SK-N-DZ (cell line): ENCODE results near the gene ICAM3. TPM values are rescaled to one million over a fixed set of nuclear protein-coding genes. Genes with fewer than 3 reads are reported as not detected.
"Not testable (repeated sequence)": the region's sequence is repeated elsewhere in the genome, so short reads cannot be mapped to it uniquely, and the experiment has no call there.

Source experiments
- DNase-seq: peaks from one replicate; pipeline ENCODE4 v3.0.0-alpha.2; 2015; ENCODE audit warnings: low spot score
- polyA plus RNA-seq, 2 experiments: library from polyadenylated mRNA; depleted of rRNA; stranded (reverse); fragments of >200 nt; gene quantifications; 2 replicates each; pipeline ENCODE4 v1.2.3, GENCODE V29; 2014

Gene ICAM3
- 1.0 and 1.8 TPM in 2 replicates for polyA plus RNA-seq (2014; cell fraction: cytosol; rRNA removed)
- 0.84 and 3.6 TPM in 2 replicates for polyA plus RNA-seq (2014; cell fraction: nucleus; rRNA removed)

GRCh38 chr19:10339380-10339960 lies at the start of gene ICAM3:
Gene ICAM3, minus strand, starts transcription at chr19:10339624. Its CDS starts 10 bp downstream, at chr19:10339614.
- DNase-seq = no peak

- DNase-seq = peak; percentile 75
These were observed 49.5 kb upstream of the ICAM3 start for GRCh38 chr19:10388957-10389356.

GRCh38 chr19:10384580-10384979 lies 45.2 kb upstream of the ICAM3 start:
- no peak for DNase-seq

- DNase-seq = not testable (repeated sequence)
These were observed 43.7 kb upstream of the ICAM3 start for GRCh38 chr19:10383223-10383499.

- DNase-seq = peak; percentile 99
These were observed 41.1 kb upstream of the ICAM3 start, which contains the start of gene TYK2 for GRCh38 chr19:10380313-10381102. Gene TYK2, minus strand, starts transcription at chr19:10380572. Its CDS starts 2,166 bp downstream, at chr19:10378406.

GRCh38 chr19:10379880-10380312 lies 40.5 kb upstream of the ICAM3 start:
- DNase-seq = no peak

GRCh38 chr19:10378124-10378523 lies 38.7 kb upstream of the ICAM3 start:
- DNase-seq = no peak

GRCh38 chr19:10377140-10377640 lies 37.8 kb upstream of the ICAM3 start:
- DNase-seq = not testable (repeated sequence)

- no peak for DNase-seq
These were observed 35.5 kb upstream of the ICAM3 start for GRCh38 chr19:10374931-10375330.

GRCh38 chr19:10372690-10373089 lies 33.3 kb upstream of the ICAM3 start:
- DNase-seq = no peak

GRCh38 chr19:10368101-10368803 lies 28.8 kb upstream of the ICAM3 start:
- no peak for DNase-seq

GRCh38 chr19:10366950-10367512 lies 27.6 kb upstream of the ICAM3 start:
- DNase-seq = not testable (repeated sequence)

GRCh38 chr19:10365518-10365917 lies 26.1 kb upstream of the ICAM3 start:
- no peak for DNase-seq

- DNase-seq = no peak
These were observed 25.2 kb upstream of the ICAM3 start for GRCh38 chr19:10364644-10365043.

- DNase-seq = no peak
These were observed 24.4 kb upstream of the ICAM3 start for GRCh38 chr19:10363789-10364281.

- DNase-seq = no peak
These were observed 22.8 kb upstream of the ICAM3 start for GRCh38 chr19:10362259-10362658.

- no peak for DNase-seq
These were observed 22.2 kb upstream of the ICAM3 start for GRCh38 chr19:10361569-10362011.

- no peak for DNase-seq
These were observed 17.0 kb upstream of the ICAM3 start for GRCh38 chr19:10356431-10356830.

GRCh38 chr19:10353793-10354391 lies 14.5 kb upstream of the ICAM3 start:
- peak; percentile 39 for DNase-seq

- peak; percentile 35 for DNase-seq
These were observed 13.6 kb upstream of the ICAM3 start for GRCh38 chr19:10352764-10353671.
